ENCODE measurements around the gene RBM18. TPM values are rescaled to one million over a fixed set of nuclear protein-coding genes. Genes with fewer than 3 reads are reported as not detected.

The RBM18 gene
- total RNA-seq, 4 donors from 2014 or later = 10.1 to 14.6 (median 13.3) TPM

DNA sequence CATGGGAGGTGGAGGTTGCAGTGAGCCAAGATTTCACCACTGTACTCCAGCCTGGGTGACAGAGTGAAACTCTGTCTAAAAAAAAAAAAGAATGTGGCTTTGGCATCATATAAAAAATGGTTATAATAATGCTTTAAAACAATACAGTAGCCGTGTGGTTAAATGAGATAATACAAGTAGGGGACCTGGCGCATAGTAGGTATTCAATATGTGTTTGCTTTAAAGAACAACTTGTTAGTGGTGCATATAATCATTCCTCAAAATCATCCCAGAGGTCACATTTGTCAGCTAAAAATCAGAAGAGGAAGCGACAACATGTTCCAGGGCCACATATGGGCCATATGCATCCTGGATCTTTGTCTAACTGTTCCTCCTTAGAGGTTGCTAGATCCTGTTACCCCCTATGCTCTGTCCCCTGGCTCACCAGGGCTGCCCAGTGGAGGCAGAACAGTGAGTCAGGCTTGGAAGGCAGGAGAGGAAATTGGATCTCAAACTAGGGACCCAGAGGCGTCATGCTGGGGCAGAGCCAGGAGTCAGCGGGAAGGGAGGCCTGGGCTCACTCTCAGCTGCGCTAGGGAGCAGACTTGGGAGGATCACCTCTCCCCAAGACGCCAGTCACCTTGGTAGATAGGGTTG lies 63.6 kb downstream of the RBM18 start:
- Histone ChIP-seq H3K27me3 (peaks cover 0 to 13% (median 0%) of the 10 kb centered on the region in 4 donors), H3K27ac (replicated peaks in 1 of 4) (no peak overlapping the region), H3K4me1 (no peaks in the 10 kb centered on the region), H3K36me3 (no peaks in the 10 kb centered on the region), H3K9me3 (no peaks in the 10 kb centered on the region), H3K4me3 (no peak overlapping the region)
- no peak for DNase-seq (ENCODE audit: extremely low spot score)
- 89% methylated on average over 7 of the region's 7 CpGs for WGBS
- intact Hi-C loops (cut with DNase I) = no loop called here
- TF ChIP-seq POLR2AphosphoS5 (IDR thresholded peaks at IDR 0.05) (no peak), POLR2A (IDR thresholded peaks at IDR 0.05; ENCODE audit: low read depth) (no peak), EP300 (IDR thresholded peaks at IDR 0.05) (no peak)
- TF ChIP-seq, protein P1, sequence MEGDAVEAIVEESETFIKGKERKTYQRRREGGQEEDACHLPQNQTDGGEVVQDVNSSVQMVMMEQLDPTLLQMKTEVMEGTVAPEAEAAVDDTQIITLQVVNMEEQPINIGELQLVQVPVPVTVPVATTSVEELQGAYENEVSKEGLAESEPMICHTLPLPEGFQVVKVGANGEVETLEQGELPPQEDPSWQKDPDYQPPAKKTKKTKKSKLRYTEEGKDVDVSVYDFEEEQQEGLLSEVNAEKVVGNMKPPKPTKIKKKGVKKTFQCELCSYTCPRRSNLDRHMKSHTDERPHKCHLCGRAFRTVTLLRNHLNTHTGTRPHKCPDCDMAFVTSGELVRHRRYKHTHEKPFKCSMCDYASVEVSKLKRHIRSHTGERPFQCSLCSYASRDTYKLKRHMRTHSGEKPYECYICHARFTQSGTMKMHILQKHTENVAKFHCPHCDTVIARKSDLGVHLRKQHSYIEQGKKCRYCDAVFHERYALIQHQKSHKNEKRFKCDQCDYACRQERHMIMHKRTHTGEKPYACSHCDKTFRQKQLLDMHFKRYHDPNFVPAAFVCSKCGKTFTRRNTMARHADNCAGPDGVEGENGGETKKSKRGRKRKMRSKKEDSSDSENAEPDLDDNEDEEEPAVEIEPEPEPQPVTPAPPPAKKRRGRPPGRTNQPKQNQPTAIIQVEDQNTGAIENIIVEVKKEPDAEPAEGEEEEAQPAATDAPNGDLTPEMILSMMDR (IDR thresholded peaks at IDR 0.05) = no peak

DNA sequence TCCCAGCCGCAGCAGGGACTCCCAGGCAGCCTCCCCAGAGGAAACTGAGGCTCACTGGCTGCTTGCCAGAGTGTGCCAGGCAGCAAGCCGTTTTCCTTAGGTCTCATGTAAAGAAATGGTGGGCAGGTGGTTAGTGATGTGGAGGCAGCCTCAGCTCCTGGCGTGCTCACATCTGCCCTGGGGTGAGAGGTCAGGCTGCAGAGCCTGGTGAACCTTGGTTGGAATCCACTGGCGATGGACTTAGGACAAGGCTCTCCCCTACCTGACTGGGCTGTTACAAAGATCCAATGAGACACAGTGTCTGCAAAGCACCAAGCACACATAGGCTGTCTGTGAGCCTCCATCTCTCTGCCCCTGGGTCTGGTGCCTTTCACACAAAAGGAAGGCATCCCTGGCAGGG lies 66.8 kb downstream of the RBM18 start:
- Histone ChIP-seq H3K9me3 (no peaks in the 10 kb centered on the region), H3K36me3 (no peaks in the 10 kb centered on the region), H3K27me3 (peaks cover 0 to 13% (median 0%) of the 10 kb centered on the region in 4 donors), H3K4me1 (no peaks in the 10 kb centered on the region), H3K27ac (replicated peaks in 1 of 4) (no peak overlapping the region), H3K4me3 (no peak overlapping the region)
- intact Hi-C loops (cut with DNase I) = no loop called here
- no peak for DNase-seq (ENCODE audit: extremely low spot score)
- TF ChIP-seq POLR2A (IDR thresholded peaks at IDR 0.05; ENCODE audit: low read depth) = no peak
- TF ChIP-seq EP300 (IDR thresholded peaks at IDR 0.05) = no peak
- WGBS = 91% methylated on average over 4 of the region's 4 CpGs

DNA sequence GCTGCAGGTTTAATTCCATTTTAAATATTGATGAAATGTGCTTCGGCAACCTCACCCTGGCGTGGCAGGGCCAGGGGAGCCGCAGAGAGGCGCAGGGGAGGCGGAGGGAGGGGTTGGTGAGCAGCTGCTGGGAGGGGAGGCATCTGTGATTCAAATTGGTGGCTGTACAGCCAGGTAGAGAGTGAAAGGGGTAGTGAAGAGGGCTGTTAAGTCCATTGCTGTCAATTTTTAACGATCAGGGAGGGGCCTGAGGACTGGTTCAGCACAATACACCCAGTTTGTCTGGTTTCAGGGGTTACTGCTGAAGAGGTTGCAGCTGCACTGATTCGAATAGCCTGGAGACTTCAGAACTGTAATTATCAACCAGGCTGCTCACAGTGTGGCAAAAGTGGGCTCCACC lies 67.2 kb downstream of the RBM18 start:
- WGBS = 77% methylated on average over 7 of the region's 7 CpGs
- intact Hi-C loops (cut with DNase I) = no loop called here
- H3K27me3 ChIP-seq = peaks cover 0 to 13% (median 0%) of the 10 kb centered on the region in 4 donors
- H3K36me3 ChIP-seq = no peaks in the 10 kb centered on the region
- no peaks in the 10 kb centered on the region for H3K9me3 ChIP-seq
- no peak for TF ChIP-seq EP300 (IDR thresholded peaks at IDR 0.05)
- no peak for TF ChIP-seq POLR2AphosphoS5 (IDR thresholded peaks at IDR 0.05)
- TF ChIP-seq POLR2A (IDR thresholded peaks at IDR 0.05; ENCODE audit: low read depth) = no peak
- no peaks in the 10 kb centered on the region for H3K4me1 ChIP-seq
- H3K27ac ChIP-seq (replicated peaks in 1 of 4) = no peak overlapping the region
- no peak for DNase-seq (ENCODE audit: extremely low spot score)
- H3K4me3 ChIP-seq = no peak overlapping the region

DNA sequence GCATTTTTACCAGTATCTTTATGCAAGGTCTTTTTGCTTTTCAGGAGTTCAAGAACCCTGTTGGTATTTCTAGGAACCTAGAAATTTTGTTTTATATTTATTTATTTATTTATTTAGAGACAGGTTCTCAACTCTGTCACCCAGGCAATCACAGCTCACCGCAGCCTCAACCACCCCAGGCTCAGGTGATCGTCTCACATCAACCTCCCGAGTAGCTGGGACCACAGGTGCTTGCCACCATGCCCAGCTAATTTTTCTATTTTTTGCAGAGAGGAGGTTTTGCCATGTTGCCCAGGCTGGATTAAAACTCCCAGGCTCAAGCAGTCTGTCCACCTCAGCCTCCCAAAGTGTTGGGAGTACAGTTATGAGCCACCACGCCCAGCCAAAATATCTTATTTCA lies 68.8 kb downstream of the RBM18 start:
- peaks cover 0 to 13% (median 0%) of the 10 kb centered on the region in 4 donors for H3K27me3 ChIP-seq
- H3K4me1 ChIP-seq = no peaks in the 10 kb centered on the region
- no peak for DNase-seq (ENCODE audit: extremely low spot score)
- H3K27ac ChIP-seq (replicated peaks in 1 of 4) = no peak overlapping the region
- H3K9me3 ChIP-seq = no peaks in the 10 kb centered on the region
- WGBS = 90% methylated on average over 4 of the region's 4 CpGs
- intact Hi-C loops (cut with DNase I) = no loop called here
- H3K4me3 ChIP-seq = no peak overlapping the region
- TF ChIP-seq, protein P1 (IDR thresholded peaks at IDR 0.05) = no peak
- TF ChIP-seq POLR2A (IDR thresholded peaks at IDR 0.05; ENCODE audit: low read depth) (no peak), EP300 (IDR thresholded peaks at IDR 0.05) (no peak), POLR2AphosphoS5 (IDR thresholded peaks at IDR 0.05) (no peak)
- no peaks in the 10 kb centered on the region for H3K36me3 ChIP-seq

DNA sequence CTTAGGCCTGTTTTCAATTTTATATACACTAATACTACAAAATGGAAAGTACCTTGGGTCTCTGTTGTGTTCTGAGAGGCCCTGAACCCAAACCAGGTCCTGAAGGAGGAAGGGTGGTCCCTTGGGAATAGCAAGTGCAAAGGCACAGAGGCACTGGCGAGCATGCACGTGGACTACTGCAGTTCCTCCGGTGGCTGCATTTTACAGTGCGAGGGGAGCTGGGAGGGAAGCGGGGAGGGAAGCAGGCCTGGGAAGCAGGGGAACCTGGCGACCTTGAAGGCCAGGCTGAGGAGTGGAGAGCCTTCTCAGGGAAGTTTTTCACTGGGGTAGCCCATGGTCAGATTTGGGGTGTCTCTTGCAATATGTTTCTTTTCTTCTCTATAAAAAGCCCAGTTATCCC lies 71.0 kb downstream of the RBM18 start:
- TF ChIP-seq, protein P1 (IDR thresholded peaks at IDR 0.05) = no peak
- TF ChIP-seq POLR2A (IDR thresholded peaks at IDR 0.05; ENCODE audit: low read depth) (no peak), POLR2AphosphoS5 (IDR thresholded peaks at IDR 0.05) (no peak), EP300 (IDR thresholded peaks at IDR 0.05) (no peak)

More for the DNA sequence above, 71.0 kb downstream of the RBM18 start:
- intact Hi-C loops (cut with DNase I) = no loop called here
- 83% methylated on average over 6 of the region's 6 CpGs for WGBS
- no peaks in the 10 kb centered on the region for H3K9me3 ChIP-seq
- no peak overlapping the region for H3K4me3 ChIP-seq
- no peaks in the 10 kb centered on the region for H3K36me3 ChIP-seq
- no peak overlapping the region for H3K27ac ChIP-seq (replicated peaks in 1 of 4)
- no peak for DNase-seq (ENCODE audit: extremely low spot score)
- no peaks in the 10 kb centered on the region for H3K4me1 ChIP-seq
- peaks cover 0 to 13% (median 0%) of the 10 kb centered on the region in 4 donors for H3K27me3 ChIP-seq

Data from esophagus muscularis mucosa (tissue), 4 donors.